NCI-H2107 treated with DMSO at 0.1 percent for 48 hours (cell line): Measurements from ENCODE around the gene BCAM.
"Not testable (repeated sequence)": the region's sequence is repeated elsewhere in the genome, so short reads cannot be mapped to it uniquely, and the experiment has no call there.

ENCODE experiments used
- DNase-seq: peaks from one replicate; lab custom pipeline; 2025; ENCODE audit not compliant: unreplicated experiment; lab: John Stamatoyannopoulos, UW

BCAM gene

DNA sequence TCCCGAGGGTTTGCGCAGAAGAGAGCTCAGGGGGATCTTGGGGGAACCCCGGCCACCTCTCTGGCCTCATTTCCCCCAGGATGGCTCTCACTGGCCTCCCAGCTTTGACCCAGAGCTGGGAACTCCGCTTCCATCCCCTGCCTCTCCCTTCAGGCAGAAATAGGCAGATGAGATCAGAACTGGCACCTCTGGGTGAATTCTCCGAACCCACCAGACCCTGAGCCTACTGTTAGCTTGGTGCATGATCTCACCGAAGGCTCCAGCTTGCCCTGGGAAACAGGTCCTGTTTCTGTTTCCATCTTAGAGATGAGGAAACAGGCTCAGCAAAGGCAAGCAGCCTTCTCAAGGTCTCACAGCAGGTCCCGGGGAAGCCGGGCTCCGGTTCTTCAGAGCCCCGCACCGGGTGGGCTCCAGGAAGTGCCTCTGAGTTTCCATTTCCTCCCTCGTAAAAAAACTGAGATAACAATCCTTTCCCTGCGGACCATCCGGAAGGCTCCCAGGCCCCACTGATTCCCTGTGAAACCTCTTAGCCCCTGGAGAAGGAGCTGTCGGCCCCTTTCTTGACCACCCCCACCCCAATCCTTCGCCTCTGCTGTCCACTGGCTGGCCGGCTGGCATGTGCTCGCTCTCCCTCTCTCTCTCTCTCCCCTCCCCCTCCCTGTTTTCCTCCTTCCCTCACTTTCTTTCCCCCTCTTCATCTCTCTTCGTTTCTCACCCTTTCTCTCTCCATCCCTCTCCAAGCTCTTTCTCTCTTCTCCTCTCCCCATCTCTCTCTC lies 39.3 kb downstream of the BCAM start:
- no peak for DNase-seq

DNA sequence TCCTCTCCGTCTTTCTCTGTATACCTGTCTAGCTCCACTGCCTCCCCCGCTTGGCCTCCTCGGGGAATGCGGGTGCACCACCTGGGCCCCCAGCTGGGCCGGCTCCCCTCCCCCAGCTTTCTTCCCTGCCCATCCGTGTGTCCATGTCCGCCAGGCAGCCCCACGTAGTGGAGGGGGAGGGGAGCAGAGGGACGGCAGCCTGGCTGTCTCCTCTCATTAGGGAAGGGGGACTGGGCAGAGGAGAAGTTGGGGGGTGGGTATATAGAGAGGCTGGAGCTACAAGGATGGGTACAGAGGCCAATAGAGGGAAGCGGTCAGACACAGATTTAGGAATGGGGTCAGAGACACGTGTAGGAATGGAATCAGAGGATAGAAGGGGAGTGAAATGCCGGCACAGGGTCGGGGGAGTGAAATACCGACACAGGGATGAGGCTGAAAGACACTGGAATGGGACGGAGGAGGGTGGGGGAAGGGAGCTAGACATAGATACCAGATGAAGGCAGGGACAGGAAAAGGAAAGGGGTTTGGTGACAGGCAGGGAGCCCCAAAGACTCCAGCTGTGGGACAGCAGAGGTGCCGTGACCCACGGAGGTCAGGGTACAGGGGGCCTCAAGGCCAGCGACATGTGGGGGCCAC lies 40.0 kb downstream of the BCAM start:
- DNase-seq, result no peak

DNA sequence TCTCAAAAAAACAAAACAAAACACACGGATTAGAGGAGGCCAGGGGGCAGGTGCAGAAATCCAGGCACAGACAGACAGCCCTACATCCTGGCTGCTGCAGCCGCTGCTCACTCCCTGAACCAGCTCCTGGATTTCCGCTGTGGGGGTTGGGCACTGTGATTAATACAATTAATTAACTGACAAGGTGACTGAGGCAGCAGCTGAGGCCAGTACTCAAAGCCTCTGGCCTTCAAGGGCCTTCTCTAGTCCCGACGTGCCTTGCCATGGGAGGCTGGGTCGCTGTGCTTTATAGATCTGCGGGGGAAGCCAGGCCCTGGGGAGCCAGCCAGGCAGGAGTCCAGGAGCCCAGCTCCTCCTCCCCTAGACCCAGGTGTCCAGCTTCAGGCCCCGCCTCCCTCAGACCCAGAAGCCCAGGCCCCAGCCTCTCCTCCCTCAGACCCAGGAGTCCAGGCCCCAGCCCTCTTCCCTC lies 41.8 kb downstream of the BCAM start:
- DNase-seq, result no peak

- no peak for DNase-seq
Observed at GRCh38 chr19:44851427-44851826, 42.5 kb downstream of the BCAM start.

- no peak for DNase-seq
Observed at GRCh38 chr19:44855606-44856005, 46.7 kb downstream of the BCAM start.

- no peak for DNase-seq
Observed at GRCh38 chr19:44856421-44857083, 47.6 kb downstream of the BCAM start.

- no peak for DNase-seq
Observed at GRCh38 chr19:44857837-44858236, 48.9 kb downstream of the BCAM start.

DNA sequence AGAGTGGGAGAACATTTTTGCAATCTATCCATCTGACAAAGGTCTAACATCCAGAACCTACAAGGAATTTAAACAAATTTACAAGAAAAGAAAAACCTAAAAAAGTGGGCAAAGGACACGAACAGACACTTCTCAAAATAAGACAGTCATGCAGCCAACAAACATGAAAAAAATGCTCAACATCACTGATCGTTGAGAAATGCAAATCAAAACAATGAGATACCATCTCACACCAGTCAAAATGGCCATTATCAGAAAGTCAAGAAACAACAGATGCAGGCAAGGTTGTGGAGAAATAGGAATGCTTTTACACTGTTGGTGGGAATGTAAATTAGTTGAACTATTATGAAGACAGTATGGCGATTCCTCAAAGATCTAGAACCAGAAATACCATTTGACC lies 52.7 kb downstream of the BCAM start:
- DNase-seq, result not testable (repeated sequence)

- no peak for DNase-seq
Observed at GRCh38 chr19:44863990-44864389, 55.1 kb downstream of the BCAM start.

GRCh38 chr19:44865196-44865767 lies 56.4 kb downstream of the BCAM start:
- no peak for DNase-seq

- DNase-seq, result no peak
Observed at GRCh38 chr19:44866664-44867063, 57.8 kb downstream of the BCAM start.

DNA sequence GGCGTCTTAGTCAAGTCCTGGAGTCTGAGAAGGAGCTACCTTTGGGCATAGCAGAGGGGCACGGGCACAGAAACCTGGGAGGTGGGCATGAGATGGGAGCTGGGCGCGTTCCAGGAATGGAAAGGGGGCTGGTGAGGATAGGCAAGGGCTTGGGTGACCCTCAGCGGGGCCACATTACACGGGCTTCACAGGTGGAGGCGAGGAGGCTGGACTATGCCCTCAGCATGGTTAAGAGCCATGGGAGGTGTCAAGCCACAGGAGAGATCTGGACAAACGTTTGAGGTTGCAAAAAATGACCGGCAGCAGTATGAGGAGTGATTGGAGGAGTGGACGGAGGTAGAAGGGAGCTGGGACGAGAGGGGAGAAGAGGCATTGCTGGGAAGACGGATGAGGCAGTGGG lies 58.7 kb downstream of the BCAM start:
- no peak for DNase-seq

GRCh38 chr19:44869733-44870470 lies 61.0 kb downstream of the BCAM start:
- DNase-seq, result no peak
